Sigmoid colon (tissue), 7 donors: Measurements from ENCODE around the gene NR4A3. TPM values are rescaled to one million over a fixed set of nuclear protein-coding genes. Genes with fewer than 3 reads are reported as not detected.

Experiments used
- DNase-seq: peaks from one replicate; pipeline ENCODE4 v3.0.0-alpha.2; 2019
- H3K27ac ChIP-seq, 4 donors: fragments of 200-600 bp; sonication (generic); one replicate each; pipeline ENCODE4 v1.5.1; 2016 to 2019; ENCODE audit warnings: mild to moderate bottlenecking in 1 of 4
- H3K27me3 ChIP-seq, 3 donors: fragments of 200-600 bp; sonication (generic); one replicate each; pipeline ENCODE4 v1.5.1; 2019; ENCODE audit warnings: mild to moderate bottlenecking in 1 of 3
- H3K36me3 ChIP-seq, 4 donors: fragments of 200-600 bp; sonication (generic); one replicate each; pipeline ENCODE4 v1.5.1; 2016 to 2019
- H3K4me1 ChIP-seq, 4 donors: fragments of 200-600 bp; sonication (generic); one replicate each; pipeline ENCODE4 v1.5.1; 2017 to 2019
- H3K4me3 ChIP-seq, 4 donors: fragments of 200-600 bp; sonication (generic); one replicate each; pipeline ENCODE4 v1.5.1; 2017 to 2019; ENCODE audit warnings: mild to moderate bottlenecking in 2 of 4, moderate library complexity in 1 of 4
- H3K9me3 ChIP-seq, 4 donors: fragments of 200-600 bp in 3 of 4; sonication (generic) in 3 of 4; one replicate each; pipeline versions ENCODE4 v1.5.1 to v1.6.1; 2013 to 2019
- CTCF ChIP-seq, 4 experiments: fragments of 450-650 bp in 3 of 4; fragments of 200-600 bp in 1 of 4; IDR thresholded peaks; one replicate each; pipeline ENCODE4 v1.5.1; 2016 to 2019; ENCODE audit warnings: antibody characterized with exemption in 4 of 4, mild to moderate bottlenecking in 3 of 4, moderate library complexity in 2 of 4
- EP300 ChIP-seq, 4 donors: sonication (generic); formaldehyde crosslinking; IDR thresholded peaks; one replicate each; pipeline ENCODE4 v1.6.1; 2017; ENCODE audit warnings: antibody characterized with exemption in 4 of 4
- POLR2A ChIP-seq, 2 donors: fragments of 450-650 bp; IDR thresholded peaks; one replicate each; pipeline ENCODE4 v1.6.1; 2016; ENCODE audit warnings: antibody characterized with exemption in 2 of 2, mild to moderate bottlenecking in 2 of 2, moderate library complexity in 2 of 2
- POLR2AphosphoS5 ChIP-seq, 4 donors: sonication (generic); formaldehyde crosslinking; IDR thresholded peaks; one replicate each; pipeline ENCODE4 v1.6.1; 2017; ENCODE audit warnings: antibody characterized with exemption in 4 of 4
- WGBS, 2 donors: extraction: QIAGEN DNeasy Blood & Tissue Kit; methylation state at CpG; one replicate each; pipeline ENCODE4 v1.1.7; 2013; 5-methylcytosine and 5-hydroxymethylcytosine counted together
- intact Hi-C: fragments of 100-400 bp; cut with DNase I; formaldehyde crosslinking; loops from one replicate; pipeline ENCODE4 v1.15.1; 2023
- polyA plus RNA-seq, 3 donors: library from polyadenylated mRNA; stranded (reverse); fragments of 200-250 nt; gene quantifications; one replicate each; pipeline ENCODE4 v1.2.3, GENCODE V29; 2013
- total RNA-seq, 4 donors: library from RNA; depleted of rRNA; stranded (reverse); fragments of >200 nt; gene quantifications; one replicate each; pipeline ENCODE4 v1.1.0, GENCODE V29; 2016
- donor health status: healthy with polysubstance abuse.
- donor health status: Bipolar disorder and iron deficiency.
- donor health status: healthy.

NR4A3 gene
- total and polyA plus RNA-seq, 7 donors: 1.1 to 6.4 (median 1.2) TPM

DNA sequence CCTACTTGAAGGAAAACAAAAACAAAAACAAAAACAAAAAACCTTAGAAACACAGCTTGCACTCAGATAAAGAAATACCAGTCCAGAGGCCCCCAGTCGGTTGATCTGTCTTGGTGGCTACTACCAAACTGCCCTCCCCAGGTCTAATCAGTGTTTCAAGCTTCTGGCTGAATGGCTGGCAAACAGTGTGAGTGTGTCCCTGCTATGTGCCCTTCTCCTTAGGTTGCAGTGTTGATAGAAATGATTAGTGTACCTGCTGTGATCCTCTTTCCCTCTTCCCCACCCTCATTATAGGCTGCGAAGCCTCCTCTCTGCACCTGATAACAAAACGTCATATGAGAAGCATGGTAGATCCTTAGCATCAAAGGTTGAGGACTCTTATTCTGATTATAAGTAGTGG, 12.8 kb downstream of the NR4A3 start:
- intact Hi-C loops: no loop called here
- H3K4me1 ChIP-seq: no peaks in the 10 kb centered on the region
- no peak overlapping the region for H3K4me3 ChIP-seq
- no peak for DNase-seq
- no peaks in the 10 kb centered on the region for H3K9me3 ChIP-seq
- no peaks in the 10 kb centered on the region for H3K27me3 ChIP-seq
- no peaks in the 10 kb centered on the region for H3K36me3 ChIP-seq
- TF ChIP-seq POLR2A (IDR thresholded peaks at IDR 0.05) (no peak), CTCF (IDR thresholded peaks at IDR 0.05) (no peak), EP300 (IDR thresholded peaks at IDR 0.05) (no peak), POLR2AphosphoS5 (IDR thresholded peaks at IDR 0.05) (no peak)
- H3K27ac ChIP-seq: no peak overlapping the region
- 95 to 97% methylated on average over 3 of the region's 3 CpGs for WGBS, 2 donors

DNA sequence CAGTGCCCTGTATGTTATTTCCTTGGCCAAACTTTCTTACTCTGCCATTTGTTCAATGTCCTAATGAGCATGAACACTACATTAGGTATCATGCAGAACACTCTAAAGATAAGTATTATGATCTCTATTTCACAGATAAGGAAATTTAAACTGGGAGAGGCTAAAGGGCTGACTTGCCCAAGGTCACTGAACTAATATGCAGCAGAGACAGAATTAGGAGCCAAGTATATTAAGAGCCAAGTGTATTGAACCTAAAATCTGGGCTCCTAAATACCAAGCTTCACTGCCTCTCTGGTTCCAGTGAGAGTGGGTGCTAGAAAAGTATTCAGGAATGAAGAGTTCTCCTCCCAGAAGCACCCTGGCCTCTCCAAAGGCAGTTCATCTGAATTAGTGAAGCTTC, 13.5 kb downstream of the NR4A3 start:
- no peak overlapping the region for H3K4me3 ChIP-seq
- intact Hi-C loops: no loop called here

DNA sequence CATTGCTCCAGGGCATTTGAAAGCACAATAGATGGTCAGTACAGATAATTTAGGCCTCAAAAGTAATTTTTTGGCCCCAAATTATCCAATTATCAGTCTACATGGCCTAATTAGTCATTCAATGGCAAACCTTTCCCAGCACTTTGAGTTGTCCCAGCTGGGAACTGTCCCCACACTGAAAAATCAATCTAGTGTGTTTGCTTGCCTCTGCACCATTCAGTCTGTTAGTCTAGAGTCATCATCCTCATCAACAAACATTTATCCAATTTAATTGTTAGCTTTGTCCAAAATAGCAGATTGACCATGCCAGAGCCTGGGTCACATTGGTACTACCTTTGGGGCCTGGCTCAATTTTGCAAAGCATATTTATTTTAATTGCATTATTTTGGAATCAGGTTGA, 13.9 kb downstream of the NR4A3 start:
- no peak overlapping the region for H3K4me3 ChIP-seq
- H3K4me1 ChIP-seq: no peaks in the 10 kb centered on the region
- no peak overlapping the region for H3K27ac ChIP-seq
- no peaks in the 10 kb centered on the region for H3K9me3 ChIP-seq
- intact Hi-C loops: no loop called here
- no peaks in the 10 kb centered on the region for H3K36me3 ChIP-seq
- DNase-seq: no peak
- H3K27me3 ChIP-seq: no peaks in the 10 kb centered on the region
- TF ChIP-seq POLR2AphosphoS5 (IDR thresholded peaks at IDR 0.05) (no peak), POLR2A (IDR thresholded peaks at IDR 0.05) (no peak), EP300 (IDR thresholded peaks at IDR 0.05) (no peak), CTCF (IDR thresholded peaks at IDR 0.05) (no peak)

More for the DNA sequence above, 13.5 kb downstream of the NR4A3 start:
- Histone ChIP-seq H3K36me3 (no peaks in the 10 kb centered on the region), H3K4me1 (no peaks in the 10 kb centered on the region), H3K9me3 (no peaks in the 10 kb centered on the region), H3K27ac (no peak overlapping the region), H3K27me3 (no peaks in the 10 kb centered on the region)
- DNase-seq: no peak
- TF ChIP-seq POLR2AphosphoS5 (IDR thresholded peaks at IDR 0.05) (no peak), EP300 (IDR thresholded peaks at IDR 0.05) (no peak), POLR2A (IDR thresholded peaks at IDR 0.05) (no peak), CTCF (IDR thresholded peaks at IDR 0.05) (no peak)

DNA sequence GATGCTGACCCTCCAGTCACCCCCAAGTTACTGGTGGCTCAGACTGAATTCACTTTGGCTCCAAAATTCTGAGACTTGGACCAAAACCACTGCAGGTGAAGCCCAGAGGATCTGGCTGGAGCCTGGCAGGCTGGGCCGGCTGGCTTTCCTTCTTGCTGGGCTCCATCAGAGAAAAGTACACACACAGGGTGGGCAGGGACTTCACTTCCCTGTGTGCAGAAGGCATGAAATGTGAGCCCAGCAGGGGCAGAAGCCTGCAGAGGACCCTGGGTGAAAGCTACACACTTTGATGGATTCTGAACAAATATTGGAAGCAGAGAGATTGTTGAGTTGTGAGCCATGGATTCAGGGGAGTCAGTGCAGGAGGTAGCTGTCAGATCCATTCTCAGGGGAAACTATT, 18.4 kb downstream of the NR4A3 start:
- DNase-seq: no peak
- WGBS, 2 donors: 67 to 75% methylated on average over 1 of the region's 1 CpG
- Histone ChIP-seq H3K36me3 (no peaks in the 10 kb centered on the region), H3K27me3 (no peaks in the 10 kb centered on the region), H3K27ac (no peak overlapping the region), H3K4me3 (no peak overlapping the region), H3K9me3 (no peaks in the 10 kb centered on the region), H3K4me1 (no peaks in the 10 kb centered on the region)
- intact Hi-C loops: no loop called here
- TF ChIP-seq CTCF (IDR thresholded peaks at IDR 0.05): no peak
- TF ChIP-seq POLR2A (IDR thresholded peaks at IDR 0.05): no peak
- no peak for TF ChIP-seq EP300 (IDR thresholded peaks at IDR 0.05)
- TF ChIP-seq POLR2AphosphoS5 (IDR thresholded peaks at IDR 0.05): no peak

DNA sequence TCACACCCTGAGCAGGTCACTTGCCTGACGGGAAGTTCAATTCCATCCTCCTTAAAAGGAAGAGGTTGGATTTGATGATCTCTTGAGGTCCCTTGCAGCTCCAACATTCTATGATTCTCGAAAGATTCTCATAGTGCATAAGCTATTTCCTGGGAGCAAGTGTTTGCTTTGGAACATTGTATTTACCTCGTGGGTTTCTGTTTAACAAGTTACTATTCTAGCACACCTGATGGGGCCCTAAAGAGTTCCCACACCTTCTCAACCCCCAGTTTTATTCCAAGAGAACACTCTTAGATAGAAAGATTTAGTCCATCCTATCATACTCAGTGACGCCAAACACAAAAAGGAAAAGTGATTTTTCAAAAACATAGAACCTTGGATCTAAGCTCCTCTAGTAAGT, 23.4 kb downstream of the NR4A3 start:
- H3K27ac ChIP-seq: no peak overlapping the region
- H3K4me1 ChIP-seq: no peaks in the 10 kb centered on the region
- no peaks in the 10 kb centered on the region for H3K27me3 ChIP-seq
- H3K9me3 ChIP-seq: no peaks in the 10 kb centered on the region
- WGBS, 2 donors: 56 to 75% methylated on average over 4 of the region's 4 CpGs
- peaks cover 0 to 6% (median 0%) of the 10 kb centered on the region in 4 donors for H3K36me3 ChIP-seq
- intact Hi-C loops: no loop called here
- DNase-seq: no peak
- no peak for TF ChIP-seq CTCF (IDR thresholded peaks at IDR 0.05)
- no peak for TF ChIP-seq POLR2AphosphoS5 (IDR thresholded peaks at IDR 0.05)
- no peak overlapping the region for H3K4me3 ChIP-seq
